Stimulated activated CD4-positive, alpha-beta T cell treated with anti-CD3 and anti-CD28 coated beads, Interleukin-4, amount 100 ng/mL, for 4 hours (primary cell): Measurements from ENCODE around the gene CCDC7.
A peak's percentile ranks its signal among the peaks of the same experiment; 100 is the strongest.
"Not testable (repeated sequence)": the region's sequence is repeated elsewhere in the genome, so short reads cannot be mapped to it uniquely, and the experiment has no call there.

ENCODE experiments used
- DNase-seq, 2 experiments: peaks; one replicate each; pipeline ENCODE4 v3.0.0-alpha.2; 2020

CCDC7 gene

DNA sequence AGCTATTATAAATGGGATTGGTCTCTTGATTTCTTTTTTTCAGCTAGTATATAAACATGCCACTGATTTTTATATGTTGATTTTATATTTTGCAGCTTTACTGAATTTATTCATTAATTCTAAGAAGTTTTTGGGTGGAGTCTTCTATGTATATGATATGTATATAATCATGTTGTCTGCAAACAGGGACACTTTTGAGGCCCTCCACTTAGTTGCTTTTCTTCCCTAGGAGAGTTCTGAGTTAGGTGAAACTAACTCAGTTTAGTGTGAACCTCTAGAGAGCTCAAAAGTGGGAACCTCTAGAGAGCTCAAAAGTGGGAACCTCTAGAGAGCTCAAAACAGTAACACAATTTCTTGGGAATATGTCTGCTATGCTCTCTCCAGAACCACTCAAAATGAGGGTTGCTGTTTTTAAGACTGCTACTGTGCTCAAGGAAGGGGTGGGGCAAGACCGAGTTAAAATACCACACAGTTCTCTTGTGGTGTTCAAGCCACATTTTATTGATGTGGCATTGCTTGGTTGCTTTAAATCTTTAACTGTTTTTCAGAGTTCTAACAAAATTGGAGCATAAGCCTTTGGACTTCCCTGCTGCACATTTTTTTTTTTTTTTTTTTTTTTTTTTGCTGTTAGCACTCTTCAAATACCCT lies 13.2 kb downstream of the CCDC7 start:
- DNase-seq = peak in 1 of 2 experiments; percentile 23

DNA sequence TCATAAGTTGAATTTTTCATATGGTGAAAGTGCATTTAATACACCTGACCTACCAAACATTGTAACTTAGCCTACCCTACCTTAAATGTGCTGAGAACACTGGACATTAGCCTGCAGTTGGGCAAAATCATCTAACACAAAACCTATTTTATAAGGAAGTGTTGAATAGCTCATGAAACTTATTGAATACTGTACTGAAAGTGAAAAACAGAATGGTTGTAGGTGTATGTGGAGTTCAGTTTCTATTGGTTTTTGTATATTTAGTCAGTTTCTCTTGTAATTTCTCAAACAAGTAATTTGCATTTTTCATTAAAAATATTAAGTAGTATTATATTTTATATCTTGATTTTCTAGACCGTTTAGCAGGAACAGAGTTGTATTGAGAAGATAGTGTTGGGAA lies 15.3 kb downstream of the CCDC7 start:
- no peak for DNase-seq

DNA sequence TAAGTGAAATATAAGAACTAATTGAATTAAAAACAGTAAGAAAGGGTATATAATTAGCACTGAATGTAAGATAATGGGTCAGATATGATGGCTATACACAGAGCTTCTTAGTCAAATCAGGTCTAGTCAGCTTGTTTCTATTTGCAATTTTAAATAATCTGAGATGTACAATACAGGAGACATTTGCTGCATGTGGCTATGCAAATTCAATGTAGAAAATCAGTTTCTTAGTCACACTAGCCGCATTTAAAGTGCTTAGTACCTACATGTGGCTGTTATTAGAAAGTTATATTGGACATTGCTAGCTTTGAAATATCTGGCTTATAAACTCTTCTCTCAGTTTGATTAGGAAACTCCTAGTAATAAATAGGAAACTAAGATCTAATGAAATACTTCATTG lies 25.3 kb downstream of the CCDC7 start:
- no peak for DNase-seq

DNA sequence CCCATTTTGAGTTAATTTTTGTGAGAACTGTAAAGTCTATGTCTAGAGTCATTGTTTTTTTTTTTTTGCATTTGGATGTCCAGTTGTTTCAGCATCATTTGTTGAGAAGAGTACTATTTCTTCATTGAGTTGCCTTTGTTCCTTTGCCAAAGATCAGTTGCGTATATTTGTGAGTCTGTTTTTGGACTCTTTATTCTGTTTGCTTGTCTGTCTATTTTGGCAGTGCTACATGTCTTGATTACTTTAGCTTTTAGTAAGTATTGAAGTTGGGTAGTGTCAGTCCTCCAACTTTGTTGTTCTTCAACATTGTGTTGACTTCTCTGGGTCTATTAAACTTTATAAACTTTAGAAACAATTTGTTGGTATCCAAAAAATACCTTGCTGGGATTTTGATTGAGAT lies 31.6 kb downstream of the CCDC7 start:
- no peak for DNase-seq

DNA sequence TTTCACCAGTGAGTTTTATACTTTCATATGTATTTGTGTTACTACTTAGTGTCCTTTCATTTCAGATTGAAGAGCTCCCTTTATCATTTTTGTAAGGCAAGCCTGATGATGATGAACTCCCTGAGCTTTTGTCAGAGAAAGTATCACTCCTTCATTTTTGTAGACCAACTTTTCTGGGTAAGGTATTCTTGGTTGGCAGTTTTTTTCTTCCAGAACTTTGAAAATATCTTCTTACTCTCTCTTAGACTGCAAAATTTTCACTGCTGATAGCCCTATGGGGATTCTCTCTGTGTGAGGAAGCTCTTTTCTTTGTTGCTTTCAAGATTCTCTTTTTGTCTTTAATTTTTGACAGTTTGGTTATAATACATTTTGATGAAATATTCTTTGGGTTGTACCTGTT lies 35.7 kb downstream of the CCDC7 start:
- DNase-seq = no peak

DNA sequence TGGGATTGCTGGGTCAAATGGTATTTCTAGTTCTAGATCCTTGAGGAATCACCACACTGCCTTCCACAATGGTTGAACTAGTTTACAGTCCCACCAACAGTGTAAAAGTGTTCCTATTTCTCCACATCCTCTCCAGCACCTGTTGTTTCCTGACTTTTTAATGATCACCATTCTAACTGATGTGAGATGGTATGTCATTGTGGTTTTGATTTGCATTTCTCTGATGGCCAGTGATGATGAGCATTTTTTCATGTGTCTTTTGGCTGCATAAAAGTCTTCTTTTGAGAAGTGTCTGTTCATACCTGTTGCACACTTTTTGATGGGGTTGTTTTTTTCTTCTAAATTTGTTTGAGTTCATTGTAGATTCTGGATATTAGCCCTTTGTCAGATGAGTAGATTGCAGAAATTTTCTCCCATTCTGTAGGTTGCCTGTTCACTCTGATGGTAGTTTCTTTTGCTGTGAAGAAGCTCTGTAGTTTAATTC lies 37.1 kb downstream of the CCDC7 start:
- DNase-seq = not testable (repeated sequence)

DNA sequence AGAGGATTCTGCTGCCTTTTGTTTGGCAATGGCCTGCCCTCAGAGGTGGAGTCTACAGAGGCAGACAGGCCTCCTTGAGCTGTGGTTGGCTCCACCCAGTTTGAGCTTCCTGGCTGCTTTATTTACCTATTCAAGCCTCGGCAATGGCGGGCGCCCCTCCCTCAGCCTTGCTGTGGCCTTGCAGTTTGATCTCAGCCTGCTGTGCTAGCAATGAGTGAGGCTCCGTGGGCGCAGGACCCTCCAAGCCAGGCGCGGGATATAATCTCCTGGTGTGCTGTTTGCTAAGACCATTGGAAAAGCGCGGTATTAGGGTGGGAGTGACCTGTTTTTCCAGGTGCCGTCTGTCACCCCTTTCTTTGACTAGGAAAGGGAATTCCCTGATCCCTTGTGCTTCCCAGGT lies 42.1 kb downstream of the CCDC7 start:
- DNase-seq = not testable (repeated sequence)

DNA sequence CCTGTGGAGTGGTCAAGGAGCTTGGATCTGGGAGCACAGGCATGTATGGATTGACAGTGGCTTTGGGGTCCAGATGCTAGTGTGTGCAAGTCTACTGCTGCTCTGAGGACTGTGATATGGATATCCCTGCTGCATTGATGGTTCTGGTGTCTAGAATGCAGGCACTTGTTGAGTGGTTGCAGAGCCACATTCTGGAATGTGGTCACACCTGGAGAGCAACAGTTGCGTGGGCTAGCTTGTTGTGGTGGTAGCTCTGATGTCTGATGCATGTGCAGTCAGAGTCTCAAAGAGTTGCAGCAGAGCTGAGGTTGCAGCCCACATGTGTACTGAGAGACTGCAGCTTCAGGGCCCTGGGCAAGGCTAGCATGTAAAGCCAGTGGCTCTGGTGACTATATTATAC lies 43.2 kb downstream of the CCDC7 start:
- DNase-seq = no peak

DNA sequence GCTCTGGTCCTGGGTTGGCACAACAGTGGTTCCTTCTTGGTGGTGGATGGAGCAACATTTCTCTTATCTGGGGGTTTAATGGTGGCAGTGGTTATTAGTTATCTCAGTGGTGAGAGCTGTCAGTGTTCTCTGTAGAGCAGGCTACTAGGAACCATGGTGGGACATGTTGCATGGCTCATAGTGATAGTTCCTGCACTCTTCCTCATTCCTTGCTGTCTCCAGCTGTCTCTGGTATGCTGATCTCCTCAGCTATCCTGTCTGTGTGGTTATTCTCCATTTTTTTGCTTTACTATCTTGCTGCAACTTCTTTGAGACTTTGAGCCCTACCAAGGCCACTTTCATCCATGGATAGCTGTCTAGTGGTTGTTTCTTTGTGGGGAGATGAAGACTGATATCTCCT lies 44.0 kb downstream of the CCDC7 start:
- DNase-seq = no peak

DNA sequence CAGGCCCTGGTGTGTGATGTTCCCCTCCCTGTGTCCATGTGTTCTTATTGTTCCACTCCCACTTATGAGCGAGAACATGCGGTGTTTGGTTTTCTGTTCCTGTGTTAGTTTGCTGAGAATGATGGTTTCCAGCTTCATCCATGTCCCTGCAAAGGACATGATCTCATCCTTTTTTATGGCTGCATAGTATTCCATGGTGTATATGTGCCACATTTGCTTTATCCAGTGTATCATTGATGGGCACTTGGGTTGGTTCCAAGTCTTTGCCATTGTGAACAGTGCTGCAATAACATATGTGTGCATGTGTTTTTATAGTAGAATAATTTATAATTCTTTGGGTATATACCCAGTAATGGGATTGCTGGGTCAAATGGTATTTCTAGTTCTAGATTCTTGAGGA lies 48.6 kb downstream of the CCDC7 start:
- not testable (repeated sequence) for DNase-seq

DNA sequence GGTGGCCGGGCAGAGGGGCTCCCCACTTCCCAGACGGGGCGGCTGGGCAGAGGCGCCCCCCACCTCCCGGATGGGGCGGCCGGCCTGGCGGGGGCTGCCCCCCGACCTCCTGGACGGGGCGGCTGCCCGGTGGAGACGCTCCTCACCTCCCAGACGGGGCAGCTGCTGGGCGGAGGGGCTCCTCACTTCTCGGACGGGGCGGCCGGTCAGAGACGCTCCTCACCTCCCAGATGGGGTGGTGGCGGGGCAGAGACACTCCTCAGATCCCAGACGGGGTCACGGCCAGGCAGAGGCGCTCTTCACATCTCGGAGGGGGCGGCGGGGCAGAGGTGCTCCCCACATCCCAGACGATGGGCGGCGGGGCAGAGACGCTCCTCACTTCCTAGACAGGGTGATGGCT lies 54.2 kb downstream of the CCDC7 start:
- DNase-seq = not testable (repeated sequence)

DNA sequence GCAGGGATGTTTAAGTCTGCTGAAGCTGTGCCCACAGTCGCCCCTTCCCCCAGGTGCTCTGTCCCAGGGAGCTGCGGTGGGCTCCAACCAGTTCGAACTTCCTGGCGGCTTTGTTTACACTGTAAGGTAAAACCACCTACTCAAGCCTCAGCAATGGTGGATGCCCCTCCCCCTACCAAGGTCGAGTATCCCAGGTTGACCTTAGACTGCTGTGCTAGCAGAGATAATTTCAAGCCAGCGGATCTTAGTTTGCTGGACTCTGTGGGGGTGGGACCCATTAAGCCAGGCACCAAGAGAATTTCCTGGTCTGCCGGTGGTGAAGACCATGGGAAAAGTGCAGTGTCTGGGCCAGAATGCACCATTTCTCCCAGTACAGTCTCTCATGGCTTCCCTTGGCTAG lies 56.0 kb downstream of the CCDC7 start:
- DNase-seq = no peak

DNA sequence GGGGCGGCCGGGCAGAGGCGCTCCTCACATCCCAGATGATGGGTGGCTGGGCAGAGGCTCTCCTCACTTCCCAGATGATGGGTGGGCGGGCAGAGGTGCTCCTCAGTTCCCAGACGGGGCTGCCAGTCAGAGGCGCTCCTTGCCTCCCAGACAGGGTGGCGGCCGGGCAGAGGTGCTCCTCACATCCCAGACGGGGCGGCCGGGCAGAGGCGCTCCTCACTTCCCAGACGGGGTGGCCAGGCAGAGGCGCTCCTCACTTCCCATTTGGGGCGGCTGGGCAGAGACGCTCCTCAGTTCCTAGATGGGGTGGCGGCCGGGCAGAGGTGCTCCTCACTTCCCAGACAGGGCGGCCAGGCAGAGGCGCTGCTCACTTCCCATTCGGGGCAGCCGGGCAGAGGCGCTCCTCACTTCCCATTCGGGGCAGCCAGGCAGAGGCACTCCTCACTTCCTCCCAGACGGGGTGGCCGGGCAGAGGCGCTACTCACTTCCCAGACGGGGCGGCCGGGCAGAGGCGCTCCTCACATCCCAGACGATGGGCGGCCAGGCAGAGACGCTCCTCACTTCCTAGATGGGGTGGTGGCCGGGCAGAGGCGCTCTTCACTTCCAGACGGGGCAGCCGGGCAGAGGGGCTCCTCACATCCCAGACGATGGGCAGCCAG lies 60.0 kb downstream of the CCDC7 start:
- not testable (repeated sequence) for DNase-seq

DNA sequence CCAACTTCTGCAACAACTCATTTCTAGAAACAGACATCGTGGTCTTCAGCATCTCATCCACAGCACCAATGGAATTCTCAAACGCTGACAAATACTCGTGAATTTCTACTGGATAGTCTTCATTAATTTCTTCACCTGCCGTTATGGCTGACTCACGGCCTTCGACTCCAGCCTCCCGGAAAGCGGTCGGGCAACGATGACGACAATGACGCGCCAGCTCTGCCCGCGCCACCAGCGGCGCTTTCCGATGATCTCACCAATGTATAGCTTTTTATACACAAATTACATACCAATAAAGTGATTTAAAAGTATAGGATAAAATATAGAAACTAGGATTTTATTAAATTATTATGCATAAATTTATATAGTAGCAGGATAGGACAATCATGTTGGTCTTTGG lies 65.7 kb downstream of the CCDC7 start:
- no peak for DNase-seq

DNA sequence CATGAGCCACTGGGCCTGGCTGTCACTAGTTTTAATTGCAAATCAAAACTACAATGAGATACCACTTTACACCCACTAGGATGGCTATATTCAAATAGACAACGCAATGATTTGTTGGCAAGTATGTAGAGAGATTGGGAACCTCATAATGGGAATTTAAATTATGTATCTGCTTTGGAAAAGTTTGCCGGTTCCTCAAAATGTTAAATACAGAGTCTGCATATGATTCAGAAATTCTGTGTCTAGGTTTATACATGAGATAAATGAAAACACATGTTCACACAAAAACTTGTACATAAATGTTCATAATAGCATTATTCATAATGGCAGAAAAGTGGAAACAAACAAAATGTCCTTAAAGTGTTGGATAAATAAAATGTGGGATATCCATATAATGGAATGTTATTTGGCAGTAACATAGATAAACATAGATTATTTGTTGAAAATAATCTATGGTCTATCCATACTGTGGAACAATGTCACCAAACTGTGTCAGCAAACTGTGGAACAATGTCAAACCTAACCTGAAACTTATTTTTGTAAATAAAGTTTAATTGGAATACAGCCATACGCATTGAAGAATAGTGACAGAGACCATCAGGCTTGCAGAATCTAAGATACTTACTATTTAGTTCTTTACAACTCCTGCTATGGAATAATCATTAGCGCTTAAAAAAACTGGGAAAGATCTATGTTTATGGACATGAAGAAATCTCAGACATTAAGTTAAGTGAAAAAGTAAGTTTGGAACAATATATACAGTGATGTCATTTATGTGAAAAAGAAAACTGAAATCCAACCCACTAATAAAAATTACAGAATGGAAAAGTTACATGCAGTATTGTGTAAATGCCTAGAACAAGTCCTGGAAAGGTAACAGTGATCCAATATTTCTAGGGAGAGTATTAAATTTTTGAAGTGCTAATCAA lies 70.9 kb downstream of the CCDC7 start:
- no peak for DNase-seq

DNA sequence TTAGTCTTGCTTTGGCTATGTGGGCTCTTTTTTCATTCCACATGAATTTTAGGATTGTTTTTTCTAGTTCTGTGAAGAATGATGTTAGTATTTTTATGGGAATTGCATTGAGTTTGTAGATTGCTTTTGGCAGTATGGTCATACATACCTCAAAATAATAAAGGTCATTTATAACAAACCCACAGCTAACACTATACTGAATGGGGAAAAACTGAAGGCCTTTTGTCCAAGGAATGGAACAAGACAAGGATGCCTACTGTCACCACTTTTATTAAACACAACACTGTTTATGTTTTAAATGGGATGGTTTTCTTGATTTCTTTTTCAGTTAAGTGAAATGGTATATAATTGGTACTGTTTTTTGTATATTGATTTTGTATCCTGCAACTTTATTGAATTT lies 84.3 kb downstream of the CCDC7 start:
- DNase-seq = no peak

DNA sequence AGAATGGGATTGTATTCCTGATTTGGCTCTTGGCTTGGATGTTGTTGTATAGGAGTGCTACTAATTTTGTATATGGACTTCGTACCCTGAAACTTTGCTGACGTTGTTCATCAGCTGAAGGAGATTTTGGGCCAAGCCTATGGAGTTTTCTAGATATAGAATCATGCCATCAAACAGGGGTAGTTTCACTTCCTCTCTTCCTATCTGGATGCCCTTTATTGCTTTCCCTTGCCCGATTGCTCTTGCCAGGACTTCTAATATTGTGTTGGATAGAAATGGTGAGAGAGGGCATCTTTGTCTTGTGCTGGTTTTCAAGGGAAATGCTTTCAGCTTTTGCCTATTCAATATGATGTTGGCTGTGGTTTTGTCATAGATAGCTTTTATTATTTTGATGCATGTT lies 92.3 kb downstream of the CCDC7 start:
- no peak for DNase-seq

DNA sequence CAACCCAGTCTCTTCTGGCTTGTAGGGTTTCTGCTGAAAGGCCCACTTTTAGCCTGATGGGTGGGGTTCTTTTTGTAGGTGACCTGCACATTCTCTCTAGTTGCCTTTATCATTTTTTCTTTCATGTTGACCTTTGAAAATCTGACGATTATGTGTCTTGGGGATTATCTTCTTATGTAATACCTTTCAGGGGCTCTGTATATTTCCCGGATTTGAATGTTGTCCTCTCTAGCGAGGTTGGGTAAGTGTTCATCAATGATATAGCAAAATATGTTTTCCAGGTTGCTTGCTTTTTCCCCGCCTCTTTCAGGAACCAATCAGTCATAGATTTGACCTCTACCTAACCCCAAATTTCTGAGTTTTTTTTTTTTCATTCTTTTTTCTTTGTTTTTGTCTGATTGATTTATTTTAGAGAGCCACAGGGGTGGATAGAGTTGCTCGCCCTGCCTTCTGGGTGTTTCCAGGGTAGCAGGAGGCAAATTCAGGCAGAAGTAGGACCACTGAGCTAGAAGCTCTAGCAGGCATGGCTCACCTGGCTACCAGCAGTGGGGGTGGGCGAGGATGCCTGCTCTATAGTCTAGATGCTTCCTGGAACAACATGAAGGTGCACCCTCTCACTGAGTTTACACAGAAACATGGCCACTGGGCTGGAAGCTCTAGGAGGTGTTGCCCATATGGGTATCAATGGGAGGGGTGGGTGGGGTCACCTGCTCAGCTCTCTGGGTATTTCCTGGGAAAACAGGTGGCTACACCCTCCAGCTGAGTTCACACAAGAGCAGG lies 94.9 kb downstream of the CCDC7 start:
- DNase-seq = no peak

DNA sequence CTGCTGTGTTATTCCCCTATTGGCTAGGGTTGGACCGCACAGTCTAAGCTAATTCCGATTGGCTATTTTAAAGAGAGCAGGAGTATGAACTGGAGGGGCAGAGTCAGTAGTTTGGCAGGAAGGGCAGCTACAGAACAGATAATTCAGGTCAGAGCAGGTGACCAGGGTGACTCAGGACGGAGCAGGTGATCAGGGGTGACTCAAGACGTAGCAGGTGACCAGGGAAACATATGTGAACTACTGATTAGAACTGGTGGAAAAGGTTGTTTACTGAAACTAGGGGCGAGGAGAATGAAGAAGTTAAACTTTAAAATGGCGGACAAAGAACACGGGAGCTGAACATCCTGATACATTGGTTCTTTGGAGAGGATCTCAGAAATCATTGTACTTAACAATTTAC lies 102.3 kb downstream of the CCDC7 start:
- no peak for DNase-seq

DNA sequence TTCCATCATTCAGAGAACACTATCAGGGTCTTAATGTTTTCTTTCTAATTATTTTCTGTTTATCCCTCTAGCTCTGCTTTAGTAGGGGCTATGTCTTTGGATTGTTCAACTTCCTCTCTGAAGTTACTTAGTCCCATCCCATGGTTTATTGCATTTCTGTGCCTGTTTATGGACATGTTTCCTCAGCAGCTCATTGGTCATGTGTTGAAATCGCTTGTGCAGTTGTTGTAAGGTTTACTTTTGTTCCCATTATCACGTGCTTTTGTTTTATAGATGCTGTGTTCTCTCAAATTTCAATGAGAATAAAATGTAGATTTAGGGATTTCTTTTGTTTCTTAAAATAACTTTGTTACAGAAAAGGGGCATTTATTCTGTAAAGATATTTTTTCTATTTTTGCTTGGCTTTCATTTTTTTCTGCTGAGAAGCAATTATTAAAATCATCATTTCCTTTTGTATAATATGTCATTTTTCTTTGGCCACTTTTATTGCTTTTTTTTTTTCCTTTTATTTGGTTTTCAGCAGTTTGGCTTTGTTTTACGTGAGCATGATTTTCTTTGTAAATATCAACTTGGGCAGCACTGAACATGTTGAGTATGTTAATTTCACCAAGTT lies 110.9 kb downstream of the CCDC7 start:
- no peak for DNase-seq

DNA sequence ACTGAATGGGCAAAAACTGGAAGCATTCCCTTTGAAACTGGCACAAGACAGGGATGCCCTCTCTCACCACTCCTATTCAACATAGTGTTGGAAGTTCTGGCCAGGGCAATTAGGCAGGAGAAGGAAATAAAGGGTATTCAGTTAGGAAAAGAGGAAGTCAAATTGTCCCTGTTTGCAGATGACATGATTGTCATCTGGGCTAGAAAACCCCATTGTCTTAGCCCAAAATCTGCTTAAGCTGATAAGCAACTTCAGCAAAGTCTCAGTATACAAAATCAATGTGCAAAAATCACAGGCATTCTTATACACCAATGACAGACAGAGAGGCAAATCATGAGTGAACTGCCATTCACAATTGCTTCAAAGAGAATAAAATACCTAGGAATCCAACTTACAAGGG lies 116.8 kb downstream of the CCDC7 start:
- not testable (repeated sequence) for DNase-seq

DNA sequence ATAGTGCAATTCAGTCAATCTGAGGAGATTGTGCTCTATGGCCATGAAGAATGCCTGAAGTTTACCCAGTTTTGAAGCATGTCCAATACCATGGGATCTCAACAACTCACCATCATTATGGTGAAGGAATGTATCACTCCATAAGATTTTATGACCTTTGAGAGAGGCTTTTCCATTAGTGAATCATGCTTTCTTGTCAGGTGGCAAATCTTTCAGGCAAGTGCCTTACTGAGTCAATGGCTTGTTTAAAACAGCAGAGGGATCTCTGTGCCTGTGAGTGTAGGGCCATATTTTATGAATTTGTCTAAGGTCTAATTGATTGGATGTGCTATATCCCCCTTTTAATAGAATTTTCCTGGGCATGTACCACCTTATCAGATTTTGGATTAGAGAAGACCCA lies 131.5 kb downstream of the CCDC7 start:
- no peak for DNase-seq
